Activated CD8-positive, alpha-beta memory T cell treated with anti-CD3 and anti-CD28 coated beads, Interleukin-2, amount 10 ng/mL, durations not matched to agents 7 days and 5 days (primary cell): ENCODE data around the gene DIPK1B. TPM values are rescaled to one million over a fixed set of nuclear protein-coding genes. Genes with fewer than 3 reads are reported as not detected.

Source experiments
- ATAC-seq: fragments of 150-1000 bp; cut with Tn5 transposase; one replicate; pipeline ENCODE4 v1.10.0; 2021; ENCODE audit warnings: moderate library complexity
- CTCF ChIA-PET: fragments of 350-600 bp; sonication (Branson Sonifier 250); formaldehyde crosslinking; loops from one replicate; lab custom pipeline; 2021; ENCODE audit warnings: antibody characterized with exemption; lab: Charles Lee
- DNase-seq: peaks from one replicate; pipeline ENCODE4 v3.0.0-alpha.2; 2020
- H3K27ac Mint-ChIP-seq: one replicate; pipeline ENCODE4 v1.8.0; 2021; ENCODE audit warnings: mild to moderate bottlenecking, mixed read lengths
- H3K27me3 Mint-ChIP-seq: one replicate; pipeline ENCODE4 v1.8.0; 2021; ENCODE audit warnings: mixed read lengths
- H3K36me3 Mint-ChIP-seq: one replicate; pipeline ENCODE4 v1.8.0; 2021; ENCODE audit warnings: mild to moderate bottlenecking, mixed read lengths
- H3K4me1 Mint-ChIP-seq: one replicate; pipeline ENCODE4 v1.8.0; 2021; ENCODE audit warnings: mixed read lengths
- H3K4me3 Mint-ChIP-seq: one replicate; pipeline ENCODE4 v1.8.0; 2021; ENCODE audit warnings: mild to moderate bottlenecking, moderate library complexity, mixed read lengths
- H3K9me3 Mint-ChIP-seq: one replicate; pipeline ENCODE4 v1.8.0; 2022; ENCODE audit warnings: low read depth, mixed read lengths
- total RNA-seq, 2 experiments: library from RNA; stranded (reverse); gene quantifications; one replicate each; pipeline ENCODE4 v1.2.3, GENCODE V29; 2021

The DIPK1B gene
- total RNA-seq, 2 experiments from 2014 or later, result not detected

GRCh38 chr9:136685790-136686533 lies 26.4 kb upstream of the DIPK1B start:
- H3K27ac Mint-ChIP-seq, result no peak overlapping the region
- DNase-seq, result no peak
- no peaks in the 10 kb centered on the region for H3K36me3 Mint-ChIP-seq
- H3K4me3 Mint-ChIP-seq, result peak overlapping the region; percentile 67
- H3K27me3 Mint-ChIP-seq, result peaks cover 10% of the 10 kb centered on the region
- CTCF ChIA-PET, result interaction anchor here (1.1 to 7.6 kb wide), 4 partner anchors 14 to 349 kb away, joined by 3 to 33 read pairs (median 7); no protein-coding TSS in a partner anchor
- no peaks in the 10 kb centered on the region for H3K9me3 Mint-ChIP-seq
- peaks cover 13% of the 10 kb centered on the region for H3K4me1 Mint-ChIP-seq
- ATAC-seq, result no peak

GRCh38 chr9:136686534-136686793 lies 25.9 kb upstream of the DIPK1B start:
- Mint-ChIP-seq H3K27ac (no peak overlapping the region), H3K36me3 (no peaks in the 10 kb centered on the region), H3K27me3 (peaks cover 10% of the 10 kb centered on the region), H3K9me3 (no peaks in the 10 kb centered on the region), H3K4me3 (peak overlapping the region; percentile 67), H3K4me1 (peaks cover 13% of the 10 kb centered on the region)
- DNase-seq, result no peak
- CTCF ChIA-PET, result interaction anchor here (1.1 to 7.6 kb wide), 4 partner anchors 14 to 349 kb away, joined by 3 to 33 read pairs (median 7); no protein-coding TSS in a partner anchor
- no peak for ATAC-seq

DNA sequence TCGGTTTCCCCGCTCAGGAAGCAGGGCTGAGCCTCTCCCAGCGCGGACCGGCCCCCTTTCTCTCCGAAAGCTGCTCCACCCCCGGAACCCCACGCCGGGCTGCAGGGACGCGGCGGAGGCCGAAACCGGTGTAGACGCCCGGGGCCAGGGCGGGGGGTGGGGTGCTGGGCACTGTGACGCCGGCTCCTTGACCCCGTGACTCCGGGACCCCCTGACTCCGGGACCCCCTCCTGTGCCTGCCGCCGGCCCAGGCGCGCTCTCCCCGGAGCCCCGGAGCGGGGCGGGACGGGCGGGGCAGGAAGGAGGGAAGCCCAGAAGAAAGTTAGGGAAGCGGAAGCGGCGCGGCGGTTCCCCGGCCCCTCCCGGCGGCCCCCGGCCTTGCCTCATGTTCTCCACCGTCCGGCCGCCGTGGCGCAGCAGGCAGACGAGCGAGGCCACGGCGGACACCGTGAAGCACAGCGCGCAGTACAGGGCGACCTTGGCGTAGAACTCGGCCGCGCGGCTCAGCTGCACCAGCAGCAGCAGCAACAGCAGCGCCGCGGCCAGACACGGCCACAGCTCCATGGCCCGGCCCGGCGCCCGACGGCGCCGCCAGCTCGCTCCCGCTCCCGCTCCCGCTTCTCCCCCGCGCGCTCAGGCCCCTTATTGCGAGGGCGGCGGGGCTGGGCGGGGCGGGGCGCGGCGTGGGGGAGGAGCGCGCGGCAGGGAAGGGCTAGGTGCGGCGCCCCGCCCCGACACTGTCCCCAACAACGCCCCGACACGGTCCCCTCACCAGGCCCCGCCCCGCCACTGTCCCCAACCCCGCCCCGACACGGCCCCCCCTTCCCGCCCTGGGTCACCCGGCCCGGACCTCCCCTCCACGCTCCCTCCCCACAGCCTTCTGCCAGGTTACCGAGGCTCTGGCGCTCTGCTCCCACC lies 25.3 kb upstream of the DIPK1B start, which contains the start of gene AGPAT2:
TSS of gene AGPAT2 (minus strand) at position 664 of the 918 bp plus-strand sequence. CDS start at position 564, 100 bp downstream.
- Mint-ChIP-seq H3K4me3 (peak within 1 kb of the TSS; percentile 67), H3K4me1 (peaks cover 13% of the 10 kb centered on the region), H3K36me3 (no peaks in the 10 kb centered on the region), H3K9me3 (no peaks in the 10 kb centered on the region), H3K27ac (peak within 1 kb of the TSS; percentile 59), H3K27me3 (peaks cover 10% of the 10 kb centered on the region)
- CTCF ChIA-PET, result interaction anchor here (1.1 to 7.6 kb wide), 5 partner anchors 15 to 348 kb away, joined by 3 to 33 read pairs (median 3); no protein-coding TSS in a partner anchor
- ATAC-seq, result peak; percentile 90
- peak; percentile 79 for DNase-seq

GRCh38 chr9:136687721-136688223 lies 24.6 kb upstream of the DIPK1B start:
- CTCF ChIA-PET, result interaction anchor here (1.2 to 7.6 kb wide), 5 partner anchors 12 to 155 kb away, joined by 3 to 33 read pairs (median 10); no protein-coding TSS in a partner anchor

DNA sequence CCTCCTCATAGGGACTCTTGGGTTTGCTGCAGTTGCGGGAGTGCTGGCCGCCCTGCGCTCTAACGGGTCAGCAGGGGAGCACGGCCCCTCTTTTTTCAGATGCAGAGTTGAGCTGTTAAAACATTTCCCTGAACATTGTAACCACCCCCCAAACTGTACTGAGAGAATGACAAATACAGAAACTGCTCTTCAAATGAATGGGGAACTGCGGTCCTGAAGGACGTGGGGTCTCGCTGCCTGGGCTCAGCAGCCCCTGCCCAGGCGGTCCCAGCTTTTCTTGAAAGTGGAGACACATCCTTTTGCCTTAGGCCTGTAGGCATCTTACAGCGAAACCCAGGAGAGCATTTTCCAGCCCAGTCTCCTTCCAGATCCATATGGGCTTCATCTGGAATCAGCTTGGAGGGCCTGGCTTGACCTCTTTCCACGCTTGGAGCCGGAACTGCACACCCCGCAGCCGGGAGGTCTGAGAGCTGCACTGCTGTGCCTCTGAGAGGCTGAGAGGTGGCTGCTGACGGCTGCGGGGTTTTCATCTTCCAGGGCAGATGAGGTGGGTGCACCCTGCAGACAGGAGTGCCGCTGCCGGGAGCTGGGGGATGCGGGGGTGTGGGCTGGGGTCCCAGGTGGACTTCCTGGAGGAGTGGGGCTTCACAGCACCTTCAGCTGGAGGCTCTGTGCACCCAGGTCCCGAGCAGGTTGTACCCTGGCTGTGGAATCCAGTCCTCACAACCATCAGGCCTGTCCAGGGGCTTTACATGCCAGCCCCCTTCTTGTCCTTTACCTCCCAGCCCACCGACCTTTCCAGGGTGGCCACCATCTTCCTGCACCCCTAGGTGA lies 23.9 kb upstream of the DIPK1B start:
- no peaks in the 10 kb centered on the region for H3K9me3 Mint-ChIP-seq
- H3K4me3 Mint-ChIP-seq, result no peak overlapping the region
- no peaks in the 10 kb centered on the region for H3K36me3 Mint-ChIP-seq
- H3K27ac Mint-ChIP-seq, result no peak overlapping the region
- ATAC-seq, result no peak
- peaks cover 13% of the 10 kb centered on the region for H3K27me3 Mint-ChIP-seq
- peaks cover 15% of the 10 kb centered on the region for H3K4me1 Mint-ChIP-seq
- no peak for DNase-seq
- CTCF ChIA-PET, result interaction anchor here (0.8 to 7.6 kb wide), 5 partner anchors 13 to 156 kb away, joined by 3 to 33 read pairs (median 3); no protein-coding TSS in a partner anchor

More at GRCh38 chr9:136687721-136688223, 24.6 kb upstream of the DIPK1B start:
- H3K27ac Mint-ChIP-seq, result no peak overlapping the region
- ATAC-seq (peak; percentile 8), DNase-seq (peak; percentile 59)
- peaks cover 13% of the 10 kb centered on the region for H3K4me1 Mint-ChIP-seq
- H3K36me3 Mint-ChIP-seq, result no peaks in the 10 kb centered on the region
- H3K9me3 Mint-ChIP-seq, result no peaks in the 10 kb centered on the region
- peaks cover 10% of the 10 kb centered on the region for H3K27me3 Mint-ChIP-seq
- no peak overlapping the region for H3K4me3 Mint-ChIP-seq

GRCh38 chr9:136689108-136689460 lies 23.3 kb upstream of the DIPK1B start:
- DNase-seq, result no peak
- Mint-ChIP-seq H3K9me3 (no peaks in the 10 kb centered on the region), H3K27ac (no peak overlapping the region), H3K27me3 (peaks cover 13% of the 10 kb centered on the region), H3K36me3 (no peaks in the 10 kb centered on the region), H3K4me1 (peaks cover 15% of the 10 kb centered on the region), H3K4me3 (no peak overlapping the region)
- CTCF ChIA-PET, result interaction anchor here (1.2 to 1.5 kb wide), 4 partner anchors 12 to 39 kb away, joined by 3 to 10 read pairs (median 7); no protein-coding TSS in a partner anchor
- ATAC-seq, result no peak

DNA sequence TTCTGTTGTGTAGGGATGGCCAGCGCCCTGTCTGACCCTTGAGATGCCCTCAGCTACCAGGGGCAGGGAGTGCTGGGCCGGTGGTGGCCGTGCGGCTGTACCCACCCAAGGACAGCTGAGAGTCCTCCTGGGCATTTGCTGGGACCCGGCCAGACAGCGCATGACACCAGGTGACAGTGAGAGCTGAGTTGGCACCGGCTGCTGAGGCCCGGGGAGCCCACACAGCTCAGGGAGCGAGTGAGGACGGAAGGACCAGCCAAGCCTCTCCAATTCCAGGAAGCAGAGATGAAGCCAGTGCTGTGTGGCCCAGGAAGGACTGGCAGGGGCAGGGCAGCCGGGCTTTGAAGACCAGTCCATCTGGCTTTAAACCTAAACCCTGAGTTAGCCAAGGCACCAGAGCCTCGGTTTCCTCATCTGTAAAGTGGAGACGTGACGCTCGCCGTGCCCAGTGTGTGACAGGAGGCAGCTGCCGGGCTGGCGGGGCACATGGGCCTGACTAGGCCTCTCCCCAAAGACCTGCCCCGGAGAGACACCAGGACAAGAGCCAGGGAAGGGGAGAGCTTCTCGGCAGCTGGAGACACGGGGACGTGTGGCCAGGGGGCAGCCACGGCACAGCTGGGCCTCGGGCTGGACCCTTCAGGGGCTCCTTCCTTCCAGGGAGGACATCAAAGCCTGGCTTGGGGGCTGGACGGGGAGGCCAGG lies 22.1 kb upstream of the DIPK1B start:
- peaks cover 16% of the 10 kb centered on the region for H3K27me3 Mint-ChIP-seq
- no peaks in the 10 kb centered on the region for H3K9me3 Mint-ChIP-seq
- H3K36me3 Mint-ChIP-seq, result no peaks in the 10 kb centered on the region
- no peak for ATAC-seq
- CTCF ChIA-PET, result interaction anchor here (1.1 to 1.4 kb wide), 3 partner anchors 11 to 37 kb away, joined by 3 to 10 read pairs (median 4); no protein-coding TSS in a partner anchor
- no peak for DNase-seq
- no peak overlapping the region for H3K27ac Mint-ChIP-seq
- H3K4me1 Mint-ChIP-seq, result peaks cover 15% of the 10 kb centered on the region
- no peak overlapping the region for H3K4me3 Mint-ChIP-seq

DNA sequence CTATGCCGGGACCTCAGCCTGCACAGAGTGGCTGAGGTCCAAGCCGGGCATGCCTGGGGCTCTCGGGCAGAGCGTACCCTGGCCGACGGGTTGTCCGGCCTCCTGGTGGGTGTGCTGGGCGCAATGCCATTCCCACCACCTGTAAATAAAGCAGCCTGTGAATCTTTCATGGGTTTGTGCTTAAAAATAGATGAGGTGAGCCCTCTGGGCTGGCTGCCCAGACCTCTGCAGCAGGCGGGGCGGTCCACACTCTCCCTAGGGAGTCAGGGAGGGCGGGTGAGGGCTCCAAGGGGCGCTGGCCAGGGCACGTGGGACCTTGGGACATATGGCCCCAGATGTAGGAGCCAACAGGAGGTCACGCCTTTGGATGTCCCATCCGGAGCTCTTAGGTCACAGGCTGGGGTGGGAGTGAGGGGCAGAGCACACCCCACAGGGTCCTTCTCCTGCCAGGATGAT lies 21.5 kb upstream of the DIPK1B start:
- Mint-ChIP-seq H3K27ac (no peak overlapping the region), H3K4me3 (no peak overlapping the region), H3K9me3 (no peaks in the 10 kb centered on the region), H3K36me3 (no peaks in the 10 kb centered on the region), H3K27me3 (peaks cover 17% of the 10 kb centered on the region), H3K4me1 (peaks cover 14% of the 10 kb centered on the region)
- CTCF ChIA-PET, result interaction anchor here (1.4 kb wide), 1 partner anchor 11 kb away, joined by 10 read pairs; no protein-coding TSS in a partner anchor
- no peak for DNase-seq
- no peak for ATAC-seq

DNA sequence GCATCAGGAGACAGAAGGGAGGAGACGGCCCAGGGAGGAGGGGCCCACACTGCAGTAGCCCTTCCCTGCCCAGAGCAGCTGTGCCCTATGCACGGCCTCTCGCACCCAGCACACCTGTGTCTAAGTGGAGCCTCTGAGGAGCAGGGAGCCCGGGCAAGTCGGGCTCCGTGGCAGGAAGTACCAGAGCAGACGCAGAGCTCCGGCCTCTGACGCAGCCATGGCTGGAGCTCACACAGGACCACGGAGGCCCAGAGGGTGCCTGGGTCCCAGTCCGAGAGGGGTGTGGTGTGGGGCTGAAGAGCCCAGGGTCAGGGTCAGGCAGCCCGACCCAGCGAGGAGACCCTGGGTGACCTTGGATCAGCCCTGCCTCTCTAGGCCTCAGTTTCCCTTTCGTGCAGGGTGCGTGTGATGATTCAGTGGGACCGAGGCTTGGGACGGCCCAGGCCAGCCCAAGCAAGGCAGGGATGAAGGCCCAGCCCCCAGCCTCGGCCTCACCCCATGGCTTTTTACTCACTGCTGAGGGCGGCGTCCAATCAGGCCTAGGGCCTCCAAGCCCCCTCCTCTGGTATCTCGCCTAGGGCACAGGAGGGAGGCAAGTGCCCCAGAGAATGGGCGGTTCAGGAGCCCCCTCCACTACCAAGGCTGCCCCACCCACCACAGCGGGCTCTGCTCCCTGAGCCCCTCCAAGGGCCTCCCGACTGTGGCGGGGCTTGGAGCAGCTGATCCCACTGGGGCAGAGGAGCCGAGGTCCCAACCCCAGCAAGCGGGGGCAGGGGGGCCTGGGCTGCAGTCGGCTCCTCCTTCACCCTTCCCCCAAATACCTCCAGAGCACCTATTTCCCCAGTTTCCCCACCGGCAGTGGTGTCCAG lies 20.8 kb upstream of the DIPK1B start:
- ATAC-seq, result no peak

DNA sequence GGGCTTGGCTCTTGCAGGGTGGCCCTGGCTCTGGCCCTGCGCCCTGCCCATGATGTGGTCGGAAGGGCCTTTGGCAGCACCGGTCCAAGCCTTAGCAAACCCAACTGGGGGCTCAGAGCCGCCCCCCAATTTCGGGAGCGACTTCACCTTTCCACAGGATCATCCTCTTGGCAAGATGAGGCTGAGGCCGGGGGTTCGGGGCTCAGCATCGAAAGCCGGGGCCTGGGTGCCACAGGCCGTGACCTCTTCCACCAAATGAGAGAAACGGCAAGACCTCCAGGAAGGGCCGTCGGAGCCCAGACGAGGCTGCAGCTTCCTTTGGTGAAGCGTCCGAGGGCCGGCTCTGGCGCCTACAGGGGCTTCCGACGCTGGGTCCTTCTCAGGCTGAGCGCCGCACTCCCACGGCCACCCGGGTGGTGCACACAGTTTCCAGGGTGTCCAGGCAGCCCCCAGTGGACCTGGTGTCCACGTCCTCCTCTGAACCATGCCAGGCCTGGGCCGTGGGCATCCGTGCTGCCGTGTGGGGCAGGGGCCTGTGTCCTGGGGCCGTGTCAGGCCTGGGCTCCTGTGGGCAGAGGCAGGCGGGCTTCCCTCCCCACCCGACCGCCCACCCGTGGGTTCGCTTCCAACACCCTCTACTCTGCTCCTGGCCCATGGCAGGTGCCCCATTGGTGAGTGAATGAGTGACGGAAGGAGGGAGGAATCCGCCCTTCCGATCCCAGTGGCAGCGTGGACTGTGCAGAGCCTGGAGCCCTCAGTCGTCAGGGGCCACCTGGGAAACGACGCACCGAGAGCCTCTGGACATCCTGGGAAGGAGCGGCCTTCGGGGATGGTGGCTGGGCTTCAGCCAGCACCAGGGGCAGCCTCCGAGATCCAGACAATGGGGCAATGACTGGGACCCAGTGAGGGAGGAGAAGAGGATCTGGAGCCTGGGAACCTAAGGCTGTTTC lies 19.9 kb upstream of the DIPK1B start:
- DNase-seq, result no peak
- H3K4me1 Mint-ChIP-seq, result peaks cover 11% of the 10 kb centered on the region
- no peak overlapping the region for H3K27ac Mint-ChIP-seq
- peaks cover 25% of the 10 kb centered on the region for H3K27me3 Mint-ChIP-seq
- H3K4me3 Mint-ChIP-seq, result no peak overlapping the region
- ATAC-seq, result no peak
- CTCF ChIA-PET, result no interaction called here
- no peaks in the 10 kb centered on the region for H3K36me3 Mint-ChIP-seq
- no peaks in the 10 kb centered on the region for H3K9me3 Mint-ChIP-seq

More for the DNA sequence above, 20.8 kb upstream of the DIPK1B start:
- Mint-ChIP-seq H3K4me1 (peaks cover 9% of the 10 kb centered on the region), H3K4me3 (no peak overlapping the region), H3K36me3 (no peaks in the 10 kb centered on the region), H3K9me3 (no peaks in the 10 kb centered on the region), H3K27ac (no peak overlapping the region), H3K27me3 (peaks cover 20% of the 10 kb centered on the region)
- CTCF ChIA-PET, result no interaction called here
- DNase-seq, result no peak
